GM18951 (cell line): ENCODE data around the gene NFE2L1.
A peak's percentile ranks its signal among the peaks of the same experiment; 100 is the strongest.

ENCODE experiments used
- POLR2A ChIP-seq: IDR thresholded peaks from 4 replicates; pipeline ENCODE4 v1.6.1; 2011; ENCODE audit warnings: mild to moderate bottlenecking; ENCODE audit not compliant: insufficient read length, insufficient read depth; ENCODE audit errors: extremely low read depth
- in situ Hi-C: fragments of 300-500 bp; cut with MboI; formaldehyde crosslinking; loops from one replicate; pipeline ENCODE4 v1.12.0; 2022; ENCODE audit warnings: low sequenced_read_pairs, mixed read lengths, inconsistent platforms; ENCODE audit not compliant: unreplicated experiment

NFE2L1 gene

GRCh38 chr17:48106802-48107136 lies 58.6 kb downstream of the NFE2L1 start:
- in situ Hi-C loops = no loop called here
- TF ChIP-seq POLR2A = no peak

- in situ Hi-C loops = no loop called here
- peak; percentile 76 for TF ChIP-seq POLR2A
These were observed 59.2 kb downstream of the NFE2L1 start, which contains the start of gene SNX11 for GRCh38 chr17:48107137-48108055. Gene SNX11, plus strand, starts transcription at chr17:48107766. Its CDS starts 4,278 bp downstream, at chr17:48112044.

GRCh38 chr17:48110761-48111160 lies 62.6 kb downstream of the NFE2L1 start:
- no peak for TF ChIP-seq POLR2A

More at GRCh38 chr17:48110761-48111160, 62.6 kb downstream of the NFE2L1 start:
- in situ Hi-C loops = no loop called here
